Activated CD4-positive, CD25-positive, alpha-beta regulatory T cell treated with anti-CD3 and anti-CD28 coated beads, Interleukin-2, amount 50 U/mL, for 72 hours (primary cell): ENCODE data around the gene MCOLN3.

Source experiments
- DNase-seq: peaks from one replicate; pipeline ENCODE4 v3.0.0; 2021

MCOLN3 gene, protein sequence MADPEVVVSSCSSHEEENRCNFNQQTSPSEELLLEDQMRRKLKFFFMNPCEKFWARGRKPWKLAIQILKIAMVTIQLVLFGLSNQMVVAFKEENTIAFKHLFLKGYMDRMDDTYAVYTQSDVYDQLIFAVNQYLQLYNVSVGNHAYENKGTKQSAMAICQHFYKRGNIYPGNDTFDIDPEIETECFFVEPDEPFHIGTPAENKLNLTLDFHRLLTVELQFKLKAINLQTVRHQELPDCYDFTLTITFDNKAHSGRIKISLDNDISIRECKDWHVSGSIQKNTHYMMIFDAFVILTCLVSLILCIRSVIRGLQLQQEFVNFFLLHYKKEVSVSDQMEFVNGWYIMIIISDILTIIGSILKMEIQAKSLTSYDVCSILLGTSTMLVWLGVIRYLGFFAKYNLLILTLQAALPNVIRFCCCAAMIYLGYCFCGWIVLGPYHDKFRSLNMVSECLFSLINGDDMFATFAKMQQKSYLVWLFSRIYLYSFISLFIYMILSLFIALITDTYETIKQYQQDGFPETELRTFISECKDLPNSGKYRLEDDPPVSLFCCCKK

DNA sequence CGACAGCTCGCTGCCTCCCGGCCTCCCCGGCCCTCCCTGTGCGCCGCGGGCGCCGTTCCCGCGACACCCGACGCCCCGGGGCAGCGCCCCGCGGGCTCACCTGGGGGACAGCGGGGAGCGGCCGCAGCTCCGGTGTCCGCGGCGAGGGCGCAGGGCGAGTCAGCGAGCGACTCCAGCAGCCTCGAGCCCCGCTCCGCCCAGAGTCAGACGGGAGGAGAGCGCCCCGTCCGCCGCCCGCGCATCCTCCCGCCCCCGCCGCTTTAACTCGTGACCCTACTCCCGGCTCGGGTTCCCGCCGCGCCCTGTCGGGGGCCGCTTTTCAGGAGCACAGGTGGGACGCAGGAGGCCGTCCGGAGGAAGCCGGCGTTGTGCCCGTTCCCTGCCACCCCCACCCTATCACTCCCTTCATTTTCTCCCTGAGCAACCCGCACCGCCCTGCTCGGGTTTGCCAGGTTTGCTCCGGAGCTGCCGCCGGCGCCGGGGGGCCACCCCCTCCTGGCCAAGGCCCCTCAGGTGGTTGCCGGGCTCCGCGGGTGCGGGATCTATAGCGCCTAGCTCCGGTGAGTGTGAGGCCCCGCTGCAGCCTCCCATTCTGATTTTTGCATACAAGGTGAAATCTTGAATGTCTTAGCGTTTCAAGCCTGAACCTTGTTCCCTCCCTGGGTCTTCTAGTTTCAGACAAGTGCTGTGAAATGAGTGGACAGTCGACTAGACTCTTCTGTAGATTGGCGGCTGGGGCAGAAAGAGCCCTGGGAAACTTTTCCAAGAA lies at the start of gene MCOLN3:
MCOLN3 (minus strand) TSS at position 205 of the 769 bp plus-strand sequence. CDS start 3,140 bp downstream, outside the sequence.
- DNase-seq: peak; percentile 37

DNA sequence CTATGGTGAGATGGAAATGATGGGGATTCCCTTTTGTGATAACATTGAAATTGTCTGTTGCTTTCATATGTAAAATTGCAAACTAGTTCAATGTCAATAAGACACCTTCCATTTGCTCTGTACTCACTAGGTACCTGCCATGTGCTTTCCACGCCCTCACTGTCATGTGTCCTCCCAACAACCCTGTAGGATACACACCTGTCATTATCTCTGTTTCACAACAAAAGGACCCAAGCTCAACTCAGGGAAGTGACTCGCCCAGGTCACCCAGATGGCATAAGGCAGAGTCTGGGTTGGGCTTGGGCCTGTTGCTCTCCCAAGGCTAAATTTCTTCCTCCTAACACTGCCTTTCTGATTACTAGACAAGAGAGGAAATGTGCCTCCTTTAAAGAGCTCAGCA lies 45.3 kb upstream of the MCOLN3 start:
- DNase-seq: no peak

DNA sequence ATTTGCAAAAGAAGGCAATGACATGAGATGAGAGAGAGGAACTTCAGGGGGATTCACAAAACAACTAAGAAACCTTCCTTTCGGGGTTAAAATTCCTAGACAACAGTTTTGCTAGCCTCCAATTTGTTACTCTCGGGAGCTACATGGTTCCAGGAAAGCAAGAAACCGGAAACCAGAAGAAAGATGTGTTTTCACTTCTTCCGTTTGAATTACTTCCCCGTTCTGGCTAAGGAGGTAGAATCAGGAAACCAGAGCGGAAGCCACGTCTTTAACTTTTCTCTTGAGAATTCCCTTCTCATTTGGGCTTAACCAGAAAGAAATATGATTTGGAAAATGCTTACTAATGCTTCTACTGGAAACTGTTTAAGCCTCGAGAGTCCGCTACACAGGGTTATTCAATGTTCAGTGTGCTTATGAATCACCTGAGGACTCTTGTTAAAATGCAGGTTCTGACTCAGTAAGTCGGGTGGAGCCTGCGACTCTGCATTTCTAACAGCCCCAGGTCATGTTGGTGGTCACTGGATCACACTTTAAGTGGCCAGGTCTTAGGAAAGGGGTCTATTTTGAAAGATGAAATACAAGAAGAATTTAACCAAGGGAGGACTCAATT lies 43.5 kb upstream of the MCOLN3 start:
- DNase-seq: no peak

DNA sequence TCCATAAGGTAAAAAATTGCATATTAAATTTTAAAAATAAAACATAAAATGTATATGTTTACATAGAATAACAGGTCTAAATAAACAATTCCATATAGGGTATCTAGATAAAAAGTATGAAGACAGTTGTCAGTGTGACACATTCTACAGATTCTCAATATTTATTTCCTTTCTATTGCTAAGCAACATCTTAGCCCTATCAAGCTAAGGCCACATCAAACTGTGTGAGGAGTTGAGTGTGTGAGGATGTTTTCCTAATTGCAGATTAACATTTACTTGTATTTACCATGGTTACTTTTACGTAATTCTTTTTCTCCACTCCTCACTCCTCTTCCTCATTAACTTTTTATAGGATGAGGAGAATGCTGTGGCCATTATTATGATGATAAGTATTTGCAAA lies 41.9 kb upstream of the MCOLN3 start:
- no peak for DNase-seq

DNA sequence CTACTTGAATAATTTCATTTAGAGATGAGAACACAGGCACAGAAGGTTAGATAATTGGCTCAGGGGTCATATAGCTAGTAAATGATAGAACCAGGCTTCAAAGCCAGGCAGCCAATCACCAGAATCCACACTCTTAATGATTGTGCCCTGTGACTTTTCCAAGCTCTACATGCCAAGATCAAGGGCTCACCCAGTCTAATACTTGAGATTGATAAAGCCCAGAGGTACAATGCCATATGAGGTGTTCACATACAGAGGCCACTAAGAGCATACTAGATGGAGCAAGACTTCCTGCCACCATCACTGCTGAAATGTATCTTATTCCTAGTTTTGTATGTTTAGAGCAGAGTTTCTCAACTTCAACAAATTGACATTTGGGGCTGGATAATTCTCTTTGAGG lies 40.9 kb upstream of the MCOLN3 start:
- DNase-seq: no peak

DNA sequence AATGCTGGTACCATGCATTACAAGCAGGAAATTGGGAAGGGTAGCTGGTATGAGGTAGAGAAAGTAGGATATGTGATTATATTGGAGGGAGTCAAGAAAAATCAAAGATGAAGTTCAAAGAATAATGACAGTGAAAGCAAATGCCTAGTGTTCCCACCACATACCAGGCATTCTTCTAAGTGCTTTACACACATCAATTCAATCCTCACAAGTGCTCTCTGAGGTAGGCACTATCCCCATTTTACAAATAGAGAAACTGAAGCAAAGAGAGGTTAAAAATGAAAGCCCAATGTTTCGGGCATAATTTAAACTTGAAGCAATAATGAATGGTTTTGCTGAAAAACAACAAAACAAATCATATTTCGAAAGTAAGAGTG lies 40.1 kb upstream of the MCOLN3 start:
- no peak for DNase-seq

DNA sequence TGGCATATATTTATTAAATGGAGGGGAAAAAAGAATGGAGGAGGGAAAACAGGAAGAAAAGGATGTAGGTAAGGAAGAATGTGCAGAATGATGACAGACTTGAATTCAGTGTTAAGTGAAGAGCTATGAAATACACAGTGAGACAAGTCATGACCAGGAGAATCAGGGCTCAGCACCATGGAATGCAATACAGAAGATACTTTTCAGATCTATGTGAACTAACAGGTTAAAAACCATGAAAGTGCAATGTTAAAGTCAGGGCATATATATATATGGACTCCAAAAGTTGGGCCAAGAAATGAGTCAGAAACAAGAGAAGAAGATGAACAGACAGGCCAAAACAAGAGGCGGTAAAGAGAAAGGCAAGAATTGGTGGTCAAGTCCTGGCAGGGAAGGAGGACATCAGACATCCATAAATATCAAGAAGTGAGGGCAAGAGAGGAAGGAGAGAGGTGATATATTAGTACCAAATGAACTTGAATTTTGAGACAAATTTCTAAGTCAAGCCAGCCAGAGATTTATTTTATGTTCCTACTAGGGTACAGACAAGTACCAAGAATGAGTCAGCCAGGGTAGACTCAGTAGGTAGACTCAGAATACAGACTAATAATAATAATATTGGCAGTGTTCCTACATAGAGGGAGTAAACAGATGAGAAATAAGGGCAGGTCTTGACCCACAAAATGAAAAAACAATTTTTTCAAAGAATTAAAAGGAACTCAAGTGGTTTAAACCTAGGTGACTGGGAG lies 39.5 kb upstream of the MCOLN3 start:
- no peak for DNase-seq

DNA sequence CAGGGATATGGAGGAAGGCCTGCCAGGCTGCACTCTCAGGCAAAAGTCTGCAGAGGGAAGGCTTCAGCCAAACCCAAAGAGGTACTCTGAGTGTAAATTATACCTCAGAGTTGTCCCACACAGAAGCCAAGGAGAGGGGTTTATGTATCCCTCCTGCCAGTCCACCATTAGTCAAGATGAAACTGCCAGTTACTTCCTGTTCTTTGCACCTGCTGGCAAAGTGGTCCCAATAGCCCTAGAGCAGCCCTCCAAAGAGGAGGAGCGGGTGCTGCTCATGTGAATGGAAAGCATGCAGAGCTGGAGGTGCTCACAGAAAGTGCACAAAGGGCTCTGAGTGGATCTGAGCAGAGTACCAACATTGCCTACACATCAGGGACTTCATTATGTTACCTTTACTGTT lies 37.1 kb upstream of the MCOLN3 start:
- no peak for DNase-seq

DNA sequence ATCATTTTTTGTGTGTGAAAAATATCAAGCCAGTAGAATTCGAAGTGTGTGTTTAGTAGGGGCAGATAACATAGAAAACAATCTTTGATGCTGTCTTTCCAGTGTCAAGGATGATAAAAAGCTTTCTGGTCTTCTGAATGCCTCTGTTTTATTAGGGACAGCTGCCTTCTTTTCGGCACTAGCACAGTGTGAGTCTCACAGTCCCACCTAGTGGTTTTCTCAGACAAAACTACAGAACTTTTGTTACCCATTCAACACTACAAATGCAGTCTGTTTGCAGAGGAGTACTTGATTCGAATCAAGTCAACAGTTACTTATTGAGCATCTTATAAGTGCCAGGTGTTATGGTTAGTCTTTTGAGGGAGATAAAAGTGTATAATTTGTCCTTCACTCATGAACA lies 30.6 kb upstream of the MCOLN3 start:
- DNase-seq: no peak

DNA sequence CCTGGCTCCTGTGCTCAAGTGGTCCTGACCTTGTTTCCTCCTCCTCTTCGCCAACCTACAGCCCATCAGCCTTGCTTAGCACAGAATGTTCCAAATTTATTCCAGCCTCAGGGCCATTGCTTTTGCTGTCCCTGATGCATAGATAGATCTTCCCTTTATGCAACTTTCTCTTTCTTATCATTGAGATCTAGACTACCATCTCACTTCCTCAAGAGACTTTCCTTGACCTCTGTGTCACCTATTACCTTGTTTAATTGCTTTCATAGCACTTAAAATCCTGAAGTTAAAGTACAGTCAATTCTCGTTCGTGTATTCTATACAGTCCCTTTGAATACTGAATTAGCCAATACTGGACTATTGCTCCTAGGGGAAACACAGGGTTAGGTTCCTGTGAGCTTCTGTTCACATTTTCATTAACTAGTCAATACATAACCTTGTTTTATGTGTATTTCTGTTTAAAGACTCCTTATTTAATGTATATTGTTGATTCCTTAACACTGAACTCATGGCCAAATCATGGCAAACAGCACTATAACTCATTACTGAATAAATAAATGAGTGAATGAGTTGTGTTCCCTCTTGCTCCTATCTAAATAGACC lies 26.2 kb upstream of the MCOLN3 start:
- DNase-seq: no peak

DNA sequence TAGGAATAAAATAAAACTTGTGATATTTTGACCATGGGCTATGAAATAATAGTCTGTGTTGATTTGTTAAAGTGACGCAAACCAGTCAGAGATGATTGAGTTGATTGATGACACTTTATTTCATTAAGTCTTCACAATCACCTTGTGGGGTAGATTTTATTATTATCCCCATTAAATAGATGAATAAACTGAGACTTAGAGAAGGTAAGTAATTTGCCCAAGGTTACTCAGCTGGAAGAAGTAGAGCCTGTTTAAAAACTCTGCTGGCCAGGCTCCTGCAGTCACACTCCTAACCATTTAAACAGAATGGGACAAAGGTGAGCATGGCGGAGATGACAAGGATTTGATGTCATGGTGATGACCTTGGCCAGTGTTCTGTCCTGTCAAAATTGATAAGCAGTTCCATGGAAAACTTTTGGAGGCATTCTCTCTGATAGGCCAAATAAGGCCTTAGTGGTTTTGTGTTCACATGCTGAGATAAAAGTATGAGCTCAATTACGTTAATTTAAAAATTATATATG lies 22.7 kb upstream of the MCOLN3 start:
- DNase-seq: no peak

DNA sequence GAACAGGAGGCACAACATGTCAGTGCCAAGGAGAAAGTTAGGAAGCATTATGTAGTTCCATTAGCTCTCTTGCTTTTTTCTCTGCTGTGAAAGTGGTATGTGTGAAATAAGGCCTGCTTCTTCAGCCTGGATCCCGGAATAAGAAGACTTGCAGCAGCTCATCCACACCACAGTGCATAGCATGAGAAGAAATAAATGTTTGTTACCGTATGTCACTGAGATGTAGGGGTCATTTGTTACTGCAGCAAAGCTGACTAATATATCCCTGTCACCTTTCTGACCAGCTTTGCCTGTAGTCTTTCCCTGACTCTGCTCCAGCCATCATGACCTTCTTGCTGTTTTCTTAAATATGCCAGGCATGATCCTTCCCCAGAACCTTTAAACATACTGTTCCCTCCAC lies 20.5 kb upstream of the MCOLN3 start:
- DNase-seq: no peak

DNA sequence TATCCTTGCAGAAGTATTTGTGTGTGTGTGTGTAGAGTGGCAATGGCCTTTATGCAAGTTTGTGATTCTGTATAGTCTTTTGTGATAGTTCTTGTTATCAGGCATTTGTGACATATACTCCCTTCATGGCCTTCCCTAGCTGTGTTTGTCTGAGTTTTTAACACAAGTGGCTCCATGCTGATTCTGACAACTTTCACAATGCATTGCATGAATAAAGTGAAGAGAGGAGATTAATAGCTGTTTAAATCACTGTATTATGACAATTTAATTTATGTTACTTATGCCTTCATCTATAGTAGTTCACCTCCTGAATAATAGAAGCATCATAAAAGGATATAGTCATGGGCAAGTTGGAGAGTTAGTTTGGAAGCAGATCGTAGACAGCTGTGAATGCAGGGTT lies 17.2 kb upstream of the MCOLN3 start:
- DNase-seq: no peak

DNA sequence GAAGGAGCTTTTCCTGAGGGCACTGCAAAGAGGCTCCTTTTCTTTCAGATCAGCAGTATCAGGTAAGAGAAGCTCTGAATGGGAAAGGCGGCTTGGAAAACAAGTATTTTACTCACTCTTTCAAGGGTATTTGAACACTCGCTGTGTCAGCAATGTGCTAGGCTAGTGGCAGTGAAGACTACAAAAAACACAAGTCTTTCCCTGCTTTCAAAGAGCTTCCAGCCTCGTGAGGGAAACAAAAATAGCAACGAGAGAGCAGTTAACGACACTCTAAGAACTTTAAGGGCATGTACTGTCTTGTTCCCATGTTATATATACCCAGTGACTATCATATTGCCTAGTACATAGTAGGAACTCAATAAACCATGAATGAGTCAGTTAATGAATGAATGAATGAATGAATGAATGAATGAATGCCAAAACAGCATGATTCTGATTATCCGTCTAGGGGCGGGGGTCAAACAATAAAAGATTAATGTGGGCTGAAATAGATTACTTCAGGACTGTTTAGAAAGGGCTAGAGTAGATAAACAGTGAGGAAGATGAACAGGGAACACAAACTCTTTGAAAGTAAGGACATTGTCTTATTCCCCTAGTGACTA lies 14.2 kb upstream of the MCOLN3 start:
- DNase-seq: no peak

DNA sequence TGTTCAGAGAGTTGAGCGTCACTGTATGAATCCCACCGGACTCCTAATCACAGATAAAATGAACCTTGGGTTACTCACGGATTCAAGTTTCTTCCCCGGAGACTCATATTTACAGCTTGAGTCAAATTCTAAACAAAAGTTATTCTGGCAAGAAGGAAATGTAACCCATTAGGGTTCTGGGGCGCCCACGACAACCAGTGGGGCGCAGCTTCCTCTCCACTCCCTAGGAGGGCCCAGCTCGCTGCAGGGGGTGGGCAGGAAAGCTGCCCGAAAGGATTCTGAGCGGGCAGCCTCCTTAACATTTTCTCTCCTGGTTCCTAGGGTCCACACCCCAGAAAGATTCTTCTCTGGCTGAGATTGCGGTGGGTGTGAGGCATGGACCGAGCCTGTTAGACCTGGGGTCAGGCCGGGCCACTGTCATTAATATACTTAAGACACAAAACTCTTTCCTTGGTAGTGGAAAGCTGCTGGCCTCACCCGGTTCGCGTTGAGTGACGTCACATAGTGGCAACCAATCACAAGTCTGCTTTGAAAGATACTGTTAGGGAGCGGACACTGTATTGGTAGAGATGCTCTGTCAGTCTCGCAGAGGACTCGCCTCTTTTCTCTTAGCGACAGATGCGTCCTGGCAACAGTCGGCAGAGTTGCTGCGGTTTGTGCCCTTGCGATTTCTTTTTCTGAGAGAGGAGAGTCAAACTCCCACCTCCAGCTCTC lies 13.6 kb upstream of the MCOLN3 start:
- DNase-seq: peak; percentile 65

DNA sequence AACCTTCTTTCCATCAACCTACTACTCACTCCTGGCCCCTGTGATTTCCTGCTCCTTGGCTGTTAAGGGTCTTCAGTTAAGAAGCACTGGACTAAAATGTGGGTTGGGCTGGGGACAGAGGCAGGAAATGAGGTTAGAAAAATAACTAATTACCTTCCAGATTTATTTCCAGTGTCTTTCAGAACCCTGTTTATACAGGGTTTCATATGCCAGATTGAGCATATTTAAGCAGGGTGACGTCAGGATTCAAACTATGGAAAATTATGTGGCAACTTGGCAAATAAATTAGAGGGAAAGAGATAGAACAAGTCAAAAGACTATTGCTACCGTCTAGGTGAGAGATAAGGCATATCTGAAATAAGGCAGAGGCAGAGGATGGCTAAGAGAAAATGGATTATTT lies 11.7 kb upstream of the MCOLN3 start:
- no peak for DNase-seq

DNA sequence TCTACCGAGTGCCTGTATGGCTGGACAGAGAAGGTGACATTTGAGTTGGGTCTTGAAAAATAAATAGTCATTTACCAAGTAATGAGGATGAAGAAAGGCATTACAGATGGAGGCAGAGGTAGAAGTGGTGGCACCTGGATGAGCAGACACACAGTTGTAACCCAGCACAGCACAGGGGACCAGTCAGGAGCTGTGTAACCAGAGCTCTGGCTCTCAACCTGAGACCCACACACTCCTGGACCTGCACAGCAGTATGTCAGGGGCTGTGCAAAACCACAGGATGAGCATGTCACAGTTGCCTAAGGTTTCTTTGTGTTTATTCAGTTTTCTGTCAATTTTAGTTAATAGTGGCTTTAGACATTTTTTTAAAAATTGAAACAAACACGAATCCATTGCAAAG lies 11.3 kb upstream of the MCOLN3 start:
- no peak for DNase-seq

DNA sequence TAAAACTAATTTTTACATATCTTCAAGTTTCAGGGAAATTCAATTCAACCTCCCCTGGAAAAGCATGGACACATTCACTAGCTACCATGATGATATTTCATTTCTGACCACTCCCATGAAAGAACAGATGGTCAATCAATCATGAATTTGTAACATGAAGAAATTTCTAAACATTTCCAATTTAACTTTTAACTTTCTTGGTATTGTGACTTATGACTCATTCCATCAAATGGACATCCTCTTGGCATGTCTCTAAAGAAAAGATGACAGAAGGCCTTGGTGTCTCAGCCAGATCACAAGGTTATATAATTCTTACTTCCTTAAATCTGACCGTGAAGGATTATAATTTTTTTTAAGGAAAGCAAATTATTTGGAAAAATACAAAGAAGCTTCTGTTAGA lies 10.5 kb upstream of the MCOLN3 start:
- no peak for DNase-seq

DNA sequence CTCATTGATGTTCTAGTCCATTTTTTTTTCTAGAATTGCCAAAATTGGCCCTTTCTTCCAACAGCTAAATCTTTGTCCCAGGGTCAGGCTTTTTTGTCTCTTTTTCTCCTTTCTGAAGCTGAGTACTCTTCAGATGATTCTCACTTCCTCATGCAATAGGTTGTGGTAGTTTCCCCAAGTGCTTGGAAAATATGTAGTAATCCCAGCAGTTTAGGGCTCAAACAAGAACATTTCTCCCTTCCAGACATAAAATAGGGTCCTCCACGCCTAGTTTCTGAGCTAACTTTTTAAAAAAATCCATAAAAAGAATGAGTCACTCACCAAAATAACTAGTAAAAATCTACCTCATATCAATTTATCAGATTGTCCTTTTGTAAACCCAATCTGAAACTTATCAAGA lies 10.0 kb upstream of the MCOLN3 start:
- DNase-seq: no peak

DNA sequence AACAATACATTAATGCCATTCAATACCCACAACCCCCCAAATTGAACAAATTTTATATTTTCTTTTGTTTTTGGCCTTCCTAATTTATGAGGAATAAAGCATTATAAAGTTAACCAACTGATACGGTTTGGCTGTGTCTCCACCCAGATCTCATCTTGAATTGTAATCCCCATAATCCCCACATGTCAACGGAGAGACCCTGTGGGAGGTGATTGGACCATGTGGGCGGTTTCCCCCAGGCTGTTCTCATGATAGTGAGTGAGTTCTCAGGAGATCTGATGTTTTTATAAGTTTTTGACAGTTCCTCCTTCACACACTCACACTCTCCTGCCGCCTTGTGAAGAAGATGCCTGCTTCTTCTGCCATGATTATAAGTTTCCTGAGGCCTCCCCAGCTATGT lies 6.4 kb upstream of the MCOLN3 start:
- no peak for DNase-seq

DNA sequence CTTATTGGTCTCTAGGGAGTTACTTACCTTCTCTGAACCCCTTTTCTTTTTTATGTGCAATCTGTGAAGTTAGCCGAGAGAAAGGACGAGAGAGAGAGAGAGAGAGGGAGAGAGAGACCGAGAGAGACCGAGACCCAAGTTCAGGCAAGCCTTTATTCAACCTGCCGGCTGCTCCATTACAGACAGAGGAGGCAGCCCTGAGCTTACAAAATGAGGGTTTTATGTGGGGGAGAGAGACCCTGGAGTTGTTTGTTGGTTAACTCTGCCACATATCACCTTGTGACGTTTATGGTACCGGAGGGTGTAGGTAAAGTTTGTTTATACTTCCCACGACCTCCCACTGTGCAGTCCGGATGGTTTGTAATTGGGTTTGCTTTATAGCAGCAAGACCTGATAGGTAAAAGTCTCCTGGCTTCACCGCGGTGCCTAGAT lies 1.5 kb upstream of the MCOLN3 start:
- DNase-seq: no peak
